Stomach (tissue), 4 donors: ENCODE measurements around the gene CS.

Source experiments
- CTCF ChIP-seq, 7 experiments: fragments of 450-650 bp in 4 of 7; fragments of 200-600 bp in 3 of 7; sonication (generic) in 3 of 7; IDR thresholded peaks; one replicate each; pipeline ENCODE4 v1.5.1; 2016 to 2019; ENCODE audit warnings: antibody characterized with exemption in 7 of 7, control low read depth in 2 of 7, mild to moderate bottlenecking in 1 of 7
- EP300 ChIP-seq: sonication (generic); formaldehyde crosslinking; IDR thresholded peaks from one replicate; pipeline ENCODE4 v1.6.1; 2017; ENCODE audit warnings: antibody characterized with exemption

- TF ChIP-seq CTCF (IDR thresholded peaks at IDR 0.05): no peak
- no peak for TF ChIP-seq EP300
These were observed 65.2 kb downstream of the CS start for GRCh38 chr12:56234746-56235436.
